Natural killer cell (primary cell): ENCODE results near the gene MPHOSPH6. TPM values are rescaled to one million over a fixed set of nuclear protein-coding genes. Genes with fewer than 3 reads are reported as not detected.

ENCODE experiments used
- ATAC-seq, 3 donors: fragments of 150-1000 bp in 2 of 3; fragments of 200-7000 bp in 1 of 3; cut with Tn5 transposase; 1 replicate in 1 of 3; 2 replicates in 2 of 3; pipeline ENCODE4 v1.10.0; 2021; ENCODE audit warnings: mild to moderate bottlenecking in 2 of 3, moderate library complexity in 2 of 3
- DNase-seq, 2 donors: peaks; one replicate each; pipeline versions ENCODE4 v3.0.0 to v3.0.0-alpha.2; 2013 to 2021; ENCODE audit warnings: mixed read lengths in 1 of 2
- H3K27ac ChIP-seq: one replicate; pipeline ENCODE4 v1.5.1; 2013; ENCODE audit warnings: mild to moderate bottlenecking, low read length
- H3K27me3 ChIP-seq: one replicate; pipeline ENCODE4 v1.6.1; 2013; ENCODE audit warnings: low read length; ENCODE audit not compliant: control insufficient read depth, insufficient read depth
- H3K36me3 ChIP-seq: one replicate; pipeline ENCODE4 v1.6.1; 2013; ENCODE audit warnings: low read length; ENCODE audit not compliant: control insufficient read depth, insufficient read depth
- H3K4me1 ChIP-seq: one replicate; pipeline ENCODE4 v1.6.1; 2013; ENCODE audit warnings: low read length; ENCODE audit not compliant: control insufficient read depth, insufficient read depth
- H3K4me3 ChIP-seq: one replicate; pipeline ENCODE4 v1.5.1; 2013; ENCODE audit warnings: low read length
- H3K9me3 ChIP-seq: one replicate; pipeline ENCODE4 v1.6.1; 2013; ENCODE audit warnings: low read length; ENCODE audit not compliant: control insufficient read depth, insufficient read depth
- H3K27ac Mint-ChIP-seq, 2 donors: one replicate each; pipeline ENCODE4 v1.8.0; 2022; ENCODE audit warnings: mild to moderate bottlenecking in 2 of 2, mixed read lengths in 2 of 2, moderate library complexity in 1 of 2
- H3K27me3 Mint-ChIP-seq, 2 donors: one replicate each; pipeline ENCODE4 v1.8.0; 2022; ENCODE audit warnings: low read depth in 2 of 2, mixed read lengths in 2 of 2
- H3K36me3 Mint-ChIP-seq: one replicate; pipeline ENCODE4 v1.8.0; 2022; ENCODE audit warnings: mixed read lengths
- H3K4me1 Mint-ChIP-seq, 2 donors: one replicate each; pipeline ENCODE4 v1.8.0; 2022; ENCODE audit warnings: mixed read lengths in 2 of 2
- H3K4me3 Mint-ChIP-seq: one replicate; pipeline ENCODE4 v1.8.0; 2022; ENCODE audit warnings: mild to moderate bottlenecking, moderate library complexity, mixed read lengths
- H3K9me3 Mint-ChIP-seq, 2 donors: one replicate each; pipeline ENCODE4 v1.8.0; 2022; ENCODE audit warnings: mixed read lengths in 2 of 2
- CTCF ChIP-seq: fragments of 200-600 bp; IDR thresholded peaks from one replicate; pipeline ENCODE4 v1.8.0; 2022; ENCODE audit warnings: antibody characterized with exemption
- WGBS: methylation state at CpG from one replicate; pipeline ENCODE4 v1.1.7; 2013; ENCODE audit warnings: missing lambda C conversion rate; ENCODE audit not compliant: insufficient coverage; 5-methylcytosine and 5-hydroxymethylcytosine counted together
- intact Hi-C: fragments of 100-400 bp; cut with micrococcal nuclease; formaldehyde crosslinking; loops from one replicate; pipeline ENCODE4 v1.14.2; 2022
- total RNA-seq, 4 donors: library from RNA; stranded (reverse); fragments of 120-200 nt in 1 of 4; gene quantifications; one replicate each; pipeline versions ENCODE4 v1.2.3 to v1.2.4, GENCODE V29; 2013 to 2022

Gene MPHOSPH6
- total RNA-seq, 3 donors from 2014 or later (not counting 1 experiment from before 2014, with no cell fraction given), result 14.5 to 25.3 (median 15.5) TPM

GRCh38 chr16:82152641-82153112 is 17.3 kb downstream of the MPHOSPH6 start:
- no peak for TF ChIP-seq CTCF
- H3K4me3 ChIP-seq, result no peak overlapping the region
- H3K4me1 ChIP-seq, result no peaks in the 10 kb centered on the region
- H3K27me3 ChIP-seq, result no peaks in the 10 kb centered on the region
- Mint-ChIP-seq H3K4me1 (peaks cover 13 to 19% of the 10 kb centered on the region in 2 donors), H3K4me3 (no peak overlapping the region), H3K27ac (no peak overlapping the region), H3K9me3 (no peaks in the 10 kb centered on the region), H3K36me3 (peaks cover under 1% of the 10 kb centered on the region), H3K27me3 (no peaks in the 10 kb centered on the region)
- DNase-seq, result no peak
- 84% methylated on average over 8 of the region's 8 CpGs for WGBS
- no peak overlapping the region for H3K27ac ChIP-seq
- no peaks in the 10 kb centered on the region for H3K9me3 ChIP-seq
- peaks cover 15% of the 10 kb centered on the region for H3K36me3 ChIP-seq
- no peak for ATAC-seq
- intact Hi-C loops, result no loop called here

DNA sequence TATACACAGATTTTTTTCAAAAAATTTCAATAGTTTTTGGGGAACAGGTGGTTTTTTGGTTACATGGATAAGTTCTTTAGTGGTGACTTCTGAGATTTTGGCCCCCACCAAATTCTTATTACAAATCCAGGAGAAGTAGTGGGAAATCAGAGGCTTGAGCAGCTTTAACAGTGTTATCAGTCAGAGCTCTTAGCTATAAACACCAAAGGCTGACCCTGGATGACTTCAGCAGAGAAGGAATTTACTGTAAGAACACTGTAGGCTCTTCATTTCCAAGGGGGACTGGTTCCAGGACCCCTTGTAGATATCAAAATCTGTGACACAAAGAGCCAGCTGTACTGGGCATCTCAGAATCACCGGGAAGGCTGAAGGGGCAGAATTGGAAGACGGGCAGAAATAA is 17.8 kb downstream of the MPHOSPH6 start:
- Histone ChIP-seq H3K4me1 (no peaks in the 10 kb centered on the region), H3K4me3 (no peak overlapping the region), H3K27ac (no peak overlapping the region), H3K36me3 (peaks cover 19% of the 10 kb centered on the region), H3K9me3 (no peaks in the 10 kb centered on the region), H3K27me3 (no peaks in the 10 kb centered on the region)
- Mint-ChIP-seq H3K27me3 (no peaks in the 10 kb centered on the region), H3K4me3 (no peak overlapping the region), H3K27ac (no peak overlapping the region), H3K36me3 (peaks cover 5% of the 10 kb centered on the region), H3K9me3 (no peaks in the 10 kb centered on the region), H3K4me1 (peaks cover 8 to 14% of the 10 kb centered on the region in 2 donors)
- WGBS, result 73% methylated on average over 2 of the region's 2 CpGs
- DNase-seq, result no peak
- intact Hi-C loops, result no loop called here
- TF ChIP-seq CTCF, result no peak
- ATAC-seq, result no peak

- Mint-ChIP-seq H3K9me3 (no peaks in the 10 kb centered on the region), H3K27ac (no peak overlapping the region), H3K4me3 (no peak overlapping the region), H3K36me3 (peaks cover 8% of the 10 kb centered on the region), H3K27me3 (no peaks in the 10 kb centered on the region), H3K4me1 (peaks cover 7 to 14% of the 10 kb centered on the region in 2 donors)
- 100% methylated on average over 1 of the region's 1 CpG for WGBS
- no peaks in the 10 kb centered on the region for H3K4me1 ChIP-seq
- ATAC-seq (no peak), DNase-seq (no peak)
- intact Hi-C loops, result no loop called here
- no peaks in the 10 kb centered on the region for H3K9me3 ChIP-seq
- TF ChIP-seq CTCF, result no peak
- H3K27me3 ChIP-seq, result no peaks in the 10 kb centered on the region
- H3K4me3 ChIP-seq, result no peak overlapping the region
- H3K36me3 ChIP-seq, result peaks cover 20% of the 10 kb centered on the region
- H3K27ac ChIP-seq, result no peak overlapping the region
Measured at GRCh38 chr16:82150549-82150948, 19.5 kb downstream of the MPHOSPH6 start.

GRCh38 chr16:82149536-82149935 is 20.5 kb downstream of the MPHOSPH6 start:
- H3K4me3 ChIP-seq, result no peak overlapping the region
- no peak overlapping the region for H3K27ac ChIP-seq
- ATAC-seq (no peak), DNase-seq (no peak)
- H3K4me3 Mint-ChIP-seq, result no peak overlapping the region
- H3K36me3 ChIP-seq, result peaks cover 20% of the 10 kb centered on the region
- H3K9me3 Mint-ChIP-seq, result no peaks in the 10 kb centered on the region
- no peak overlapping the region for H3K27ac Mint-ChIP-seq
- H3K4me1 ChIP-seq, result no peaks in the 10 kb centered on the region
- H3K27me3 Mint-ChIP-seq, result no peaks in the 10 kb centered on the region
- H3K4me1 Mint-ChIP-seq, result peaks cover 7 to 14% of the 10 kb centered on the region in 2 donors
- no peaks in the 10 kb centered on the region for H3K27me3 ChIP-seq
- intact Hi-C loops, result no loop called here
- WGBS, result no CpG with 5 or more reads among the region's 2 CpGs
- H3K9me3 ChIP-seq, result no peaks in the 10 kb centered on the region
- H3K36me3 Mint-ChIP-seq, result peaks cover 8% of the 10 kb centered on the region
- TF ChIP-seq CTCF, result no peak
